Measurements from ENCODE around the gene DNAAF5. TPM values are rescaled to one million over a fixed set of nuclear protein-coding genes. Genes with fewer than 3 reads are reported as not detected.

Gene DNAAF5
- total and polyA plus RNA-seq, 9 of the 15 experiments (the other 6 are each of a cell fraction or from before 2014, with no cell fraction given): 3.1 to 69.7 (median 19.1) TPM

GRCh38 chr7:726084-726853 is at the start of gene DNAAF5 (continued):
- TF ChIP-seq, protein P1, sequence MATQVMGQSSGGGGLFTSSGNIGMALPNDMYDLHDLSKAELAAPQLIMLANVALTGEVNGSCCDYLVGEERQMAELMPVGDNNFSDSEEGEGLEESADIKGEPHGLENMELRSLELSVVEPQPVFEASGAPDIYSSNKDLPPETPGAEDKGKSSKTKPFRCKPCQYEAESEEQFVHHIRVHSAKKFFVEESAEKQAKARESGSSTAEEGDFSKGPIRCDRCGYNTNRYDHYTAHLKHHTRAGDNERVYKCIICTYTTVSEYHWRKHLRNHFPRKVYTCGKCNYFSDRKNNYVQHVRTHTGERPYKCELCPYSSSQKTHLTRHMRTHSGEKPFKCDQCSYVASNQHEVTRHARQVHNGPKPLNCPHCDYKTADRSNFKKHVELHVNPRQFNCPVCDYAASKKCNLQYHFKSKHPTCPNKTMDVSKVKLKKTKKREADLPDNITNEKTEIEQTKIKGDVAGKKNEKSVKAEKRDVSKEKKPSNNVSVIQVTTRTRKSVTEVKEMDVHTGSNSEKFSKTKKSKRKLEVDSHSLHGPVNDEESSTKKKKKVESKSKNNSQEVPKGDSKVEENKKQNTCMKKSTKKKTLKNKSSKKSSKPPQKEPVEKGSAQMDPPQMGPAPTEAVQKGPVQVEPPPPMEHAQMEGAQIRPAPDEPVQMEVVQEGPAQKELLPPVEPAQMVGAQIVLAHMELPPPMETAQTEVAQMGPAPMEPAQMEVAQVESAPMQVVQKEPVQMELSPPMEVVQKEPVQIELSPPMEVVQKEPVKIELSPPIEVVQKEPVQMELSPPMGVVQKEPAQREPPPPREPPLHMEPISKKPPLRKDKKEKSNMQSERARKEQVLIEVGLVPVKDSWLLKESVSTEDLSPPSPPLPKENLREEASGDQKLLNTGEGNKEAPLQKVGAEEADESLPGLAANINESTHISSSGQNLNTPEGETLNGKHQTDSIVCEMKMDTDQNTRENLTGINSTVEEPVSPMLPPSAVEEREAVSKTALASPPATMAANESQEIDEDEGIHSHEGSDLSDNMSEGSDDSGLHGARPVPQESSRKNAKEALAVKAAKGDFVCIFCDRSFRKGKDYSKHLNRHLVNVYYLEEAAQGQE (IDR thresholded peaks at IDR 0.05; ENCODE audit: borderline replicate concordance): 0 out of 2 replicates have a peak, but pooled peaks have one; percentile 4
- TF ChIP-seq, protein P1 (CRISPR knock-in tag; IDR thresholded peaks at IDR 0.05; ENCODE audit: low read depth): no peak; the same call in 1 of the 2 replicates
- TF ChIP-seq ZNF134 (CRISPR knock-in tag; conservative IDR thresholded peaks at IDR 0.05): no peak
- no peak for TF ChIP-seq ZNF146 (CRISPR knock-in tag; IDR thresholded peaks at IDR 0.05; ENCODE audit: unreplicated experiment)
- TF ChIP-seq RFX7 (CRISPR knock-in tag; IDR thresholded peaks at IDR 0.05): no peak
- TF ChIP-seq ELF2 (CRISPR knock-in tag; IDR thresholded peaks at IDR 0.05): peak; percentile 71
- no peak for TF ChIP-seq SRSF1 (IDR thresholded peaks at IDR 0.05; ENCODE audit: low read depth, low read length)
- no peak for TF ChIP-seq PREB (CRISPR knock-in tag; IDR thresholded peaks at IDR 0.05)
- TF ChIP-seq ZFX (CRISPR knock-in tag; IDR thresholded peaks at IDR 0.05): peak; percentile 86
- TF ChIP-seq, protein P2, sequence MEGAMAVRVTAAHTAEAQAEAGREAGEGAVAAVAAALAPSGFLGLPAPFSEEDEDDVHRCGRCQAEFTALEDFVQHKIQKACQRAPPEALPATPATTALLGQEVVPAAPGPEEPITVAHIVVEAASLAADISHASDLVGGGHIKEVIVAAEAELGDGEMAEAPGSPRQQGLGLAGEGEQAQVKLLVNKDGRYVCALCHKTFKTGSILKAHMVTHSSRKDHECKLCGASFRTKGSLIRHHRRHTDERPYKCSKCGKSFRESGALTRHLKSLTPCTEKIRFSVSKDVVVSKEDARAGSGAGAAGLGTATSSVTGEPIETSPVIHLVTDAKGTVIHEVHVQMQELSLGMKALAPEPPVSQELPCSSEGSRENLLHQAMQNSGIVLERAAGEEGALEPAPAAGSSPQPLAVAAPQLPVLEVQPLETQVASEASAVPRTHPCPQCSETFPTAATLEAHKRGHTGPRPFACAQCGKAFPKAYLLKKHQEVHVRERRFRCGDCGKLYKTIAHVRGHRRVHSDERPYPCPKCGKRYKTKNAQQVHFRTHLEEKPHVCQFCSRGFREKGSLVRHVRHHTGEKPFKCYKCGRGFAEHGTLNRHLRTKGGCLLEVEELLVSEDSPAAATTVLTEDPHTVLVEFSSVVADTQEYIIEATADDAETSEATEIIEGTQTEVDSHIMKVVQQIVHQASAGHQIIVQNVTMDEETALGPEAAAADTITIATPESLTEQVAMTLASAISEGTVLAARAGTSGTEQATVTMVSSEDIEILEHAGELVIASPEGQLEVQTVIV (CRISPR knock-in tag; IDR thresholded peaks at IDR 0.05; ENCODE audit: borderline replicate concordance): peak; percentile 97
- TF ChIP-seq ZNF143 (CRISPR knock-in tag; IDR thresholded peaks at IDR 0.05): no peak
- TF ChIP-seq ZNF57 (CRISPR knock-in tag; IDR thresholded peaks at IDR 0.05): no peak
- no peak for TF ChIP-seq PRPF4 (IDR thresholded peaks at IDR 0.05; ENCODE audit: insufficient read depth, low read depth, low read length, poor library complexity, severe bottlenecking)
- TF ChIP-seq ZNF75A (CRISPR knock-in tag; IDR thresholded peaks at IDR 0.05): no peak
- TF ChIP-seq ZFP1 (CRISPR knock-in tag; IDR thresholded peaks at IDR 0.05): no peak

Data from K562 (cell line).